Upper lobe of left lung (tissue), 6 donors: ENCODE data around the gene FMR1. TPM values are rescaled to one million over a fixed set of nuclear protein-coding genes. Genes with fewer than 3 reads are reported as not detected.

Experiments
- ATAC-seq, 2 donors: fragments of 200-7000 bp; cut with Tn5 transposase; one replicate each; pipeline ENCODE4 v1.9.1; 2022; ENCODE audit warnings: mild to moderate bottlenecking in 2 of 2, moderate library complexity in 2 of 2; ENCODE audit not compliant: low FRiP score in 2 of 2
- DNase-seq, 2 donors: peaks; one replicate each; pipeline ENCODE4 v3.0.0-alpha.2; 2019 to 2020
- H3K27ac ChIP-seq, 4 donors: fragments of 200-600 bp; sonication (generic); one replicate each; pipeline ENCODE4 v1.5.1; 2016 to 2019
- H3K27me3 ChIP-seq, 4 donors: fragments of 200-600 bp; sonication (generic); one replicate each; pipeline ENCODE4 v1.5.1; 2017 to 2019
- H3K36me3 ChIP-seq, 4 donors: fragments of 200-600 bp; sonication (generic); one replicate each; pipeline ENCODE4 v1.5.1; 2016 to 2019
- H3K4me1 ChIP-seq, 4 donors: fragments of 200-600 bp; sonication (generic); one replicate each; pipeline ENCODE4 v1.5.1; 2018 to 2019
- H3K4me3 ChIP-seq, 4 donors: fragments of 200-600 bp; sonication (generic); one replicate each; pipeline ENCODE4 v1.5.1; 2017 to 2019; ENCODE audit warnings: mild to moderate bottlenecking in 2 of 4, moderate library complexity in 1 of 4
- H3K9me3 ChIP-seq, 4 donors: fragments of 200-600 bp; sonication (generic); one replicate each; pipeline ENCODE4 v1.5.1; 2018 to 2019
- CTCF ChIP-seq, 6 experiments: fragments of 450-650 bp in 4 of 6; fragments of 200-600 bp in 2 of 6; sonication (generic) in 2 of 6; IDR thresholded peaks; one replicate each; pipeline ENCODE4 v1.5.1; 2016 to 2019; ENCODE audit warnings: antibody characterized with exemption in 6 of 6
- EP300 ChIP-seq, 4 donors: sonication (generic); formaldehyde crosslinking; IDR thresholded peaks; one replicate each; pipeline ENCODE4 v1.5.1; 2017; ENCODE audit warnings: antibody characterized with exemption in 4 of 4, control low read depth in 2 of 4
- POLR2A ChIP-seq, 4 donors: fragments of 450-650 bp; IDR thresholded peaks; one replicate each; pipeline ENCODE4 v1.5.1; 2016 to 2017; ENCODE audit warnings: antibody characterized with exemption in 4 of 4, mild to moderate bottlenecking in 2 of 4
- POLR2AphosphoS5 ChIP-seq, 2 donors: sonication (generic); formaldehyde crosslinking; IDR thresholded peaks; one replicate each; pipeline ENCODE4 v1.5.1; 2017; ENCODE audit warnings: antibody characterized with exemption in 2 of 2
- WGBS, 2 donors: methylation state at CpG; one replicate each; pipeline ENCODE4 v1.1.5; 2017 to 2018; 5-methylcytosine and 5-hydroxymethylcytosine counted together
- total RNA-seq, 6 donors: library from RNA; depleted of rRNA in 4 of 6; stranded (reverse); fragments of >200 nt in 4 of 6; gene quantifications; one replicate each; pipeline versions ENCODE4 v1.1.0 to v1.2.1, GENCODE V29; 2016 to 2021
- donor health status: DM: no; HTN: no; CAD: no; lungs with moderate emphysema.
- donor health status: DM: no; HTN: yes; CAD: no; lungs with severe emphysema.

The FMR1 gene
- total RNA-seq, 6 donors from 2014 or later: 29.2 to 76.4 (median 39.7) TPM

- DNase-seq: no peak
- Histone ChIP-seq H3K36me3 (peaks cover 0 to 46% (median 19%) of the 10 kb centered on the region in 4 donors), H3K27ac (no peak overlapping the region), H3K4me3 (no peak overlapping the region), H3K27me3 (no peaks in the 10 kb centered on the region), H3K4me1 (no peaks in the 10 kb centered on the region), H3K9me3 (no peaks in the 10 kb centered on the region)
- WGBS, 2 donors: 89 to 98% methylated on average over 7 of the region's 7 CpGs
- ATAC-seq: no peak
- TF ChIP-seq POLR2AphosphoS5 (IDR thresholded peaks at IDR 0.05): no peak
- TF ChIP-seq CTCF (IDR thresholded peaks at IDR 0.05): no peak
- TF ChIP-seq EP300 (IDR thresholded peaks at IDR 0.05): no peak
- TF ChIP-seq POLR2A (IDR thresholded peaks at IDR 0.05): no peak
Measured at GRCh38 chrX:147948531-147948930, 36.8 kb downstream of the FMR1 start.

GRCh38 chrX:147950352-147950751, 38.6 kb downstream of the FMR1 start:
- Histone ChIP-seq H3K27ac (no peak overlapping the region), H3K4me3 (no peak overlapping the region), H3K36me3 (peaks cover 0 to 33% (median 11%) of the 10 kb centered on the region in 4 donors), H3K9me3 (no peaks in the 10 kb centered on the region), H3K27me3 (no peaks in the 10 kb centered on the region), H3K4me1 (no peaks in the 10 kb centered on the region)
- WGBS, 2 donors: 69 to 95% methylated on average over 1 of the region's 1 CpG
- no peak for ATAC-seq
- no peak for DNase-seq
- TF ChIP-seq EP300 (IDR thresholded peaks at IDR 0.05): no peak

GRCh38 chrX:147953976-147954375, 42.3 kb downstream of the FMR1 start:
- no peaks in the 10 kb centered on the region for H3K9me3 ChIP-seq
- ATAC-seq (no peak), DNase-seq (no peak)

GRCh38 chrX:147957291-147957690, 45.6 kb downstream of the FMR1 start:
- TF ChIP-seq EP300 (IDR thresholded peaks at IDR 0.05) (no peak), CTCF (IDR thresholded peaks at IDR 0.05) (no peak), POLR2AphosphoS5 (IDR thresholded peaks at IDR 0.05) (no peak), POLR2A (IDR thresholded peaks at IDR 0.05) (no peak)
- Histone ChIP-seq H3K4me3 (no peak overlapping the region), H3K36me3 (no peaks in the 10 kb centered on the region), H3K27ac (no peak overlapping the region), H3K27me3 (no peaks in the 10 kb centered on the region), H3K4me1 (no peaks in the 10 kb centered on the region), H3K9me3 (no peaks in the 10 kb centered on the region)
- ATAC-seq (no peak), DNase-seq (no peak)
- 64 to 79% methylated on average over 2 of the region's 2 CpGs for WGBS, 2 donors

More at GRCh38 chrX:147953976-147954375, 42.3 kb downstream of the FMR1 start:
- 67% methylated on average over 2 of the region's 2 CpGs; no CpG with 5 or more reads in 1 of the 2 donors for WGBS, 2 donors
- Histone ChIP-seq H3K36me3 (no peaks in the 10 kb centered on the region), H3K4me1 (no peaks in the 10 kb centered on the region), H3K27me3 (no peaks in the 10 kb centered on the region), H3K27ac (no peak overlapping the region), H3K4me3 (no peak overlapping the region)
- no peak for TF ChIP-seq POLR2AphosphoS5 (IDR thresholded peaks at IDR 0.05)
- TF ChIP-seq CTCF (IDR thresholded peaks at IDR 0.05): no peak
- no peak for TF ChIP-seq POLR2A (IDR thresholded peaks at IDR 0.05)
- no peak for TF ChIP-seq EP300 (IDR thresholded peaks at IDR 0.05)

- H3K36me3 ChIP-seq: no peaks in the 10 kb centered on the region
- no peaks in the 10 kb centered on the region for H3K9me3 ChIP-seq
- DNase-seq: no peak
- WGBS, 2 donors: 67 to 94% methylated on average over 1 of the region's 1 CpG
- no peaks in the 10 kb centered on the region for H3K4me1 ChIP-seq
- no peak for ATAC-seq
- no peak overlapping the region for H3K4me3 ChIP-seq
- no peak overlapping the region for H3K27ac ChIP-seq
- TF ChIP-seq CTCF (IDR thresholded peaks at IDR 0.05) (no peak), POLR2A (IDR thresholded peaks at IDR 0.05) (no peak), EP300 (IDR thresholded peaks at IDR 0.05) (no peak), POLR2AphosphoS5 (IDR thresholded peaks at IDR 0.05) (no peak)
- no peaks in the 10 kb centered on the region for H3K27me3 ChIP-seq
Measured at GRCh38 chrX:147958291-147958690, 46.6 kb downstream of the FMR1 start.
